G401 (cell line): ENCODE data around the gene TEX44. TPM values are rescaled to one million over a fixed set of nuclear protein-coding genes. Genes with fewer than 3 reads are reported as not detected.
A peak's percentile ranks its signal among the peaks of the same experiment; 100 is the strongest.
"Not testable (repeated sequence)": the region's sequence is repeated elsewhere in the genome, so short reads cannot be mapped to it uniquely, and the experiment has no call there.

ENCODE experiments used
- DNase-seq: peaks from one replicate; pipeline ENCODE4 v3.0.0-alpha.2; 2015; ENCODE audit warnings: low spot score
- in situ Hi-C: cut with HindIII; loops from 2 replicates; pipeline ENCODE4 v1.10.0; 2016; ENCODE audit warnings: low sequenced_read_pairs, mixed read lengths
- total RNA-seq: library from RNA; depleted of rRNA; stranded (reverse); fragments of >200 nt; shearing (Covaris generic); gene quantifications from 2 replicates; pipeline ENCODE4 v1.2.3, GENCODE V29; 2014

TEX44 gene
- total RNA-seq, 1 experiment from 2014 or later: not detected

DNA sequence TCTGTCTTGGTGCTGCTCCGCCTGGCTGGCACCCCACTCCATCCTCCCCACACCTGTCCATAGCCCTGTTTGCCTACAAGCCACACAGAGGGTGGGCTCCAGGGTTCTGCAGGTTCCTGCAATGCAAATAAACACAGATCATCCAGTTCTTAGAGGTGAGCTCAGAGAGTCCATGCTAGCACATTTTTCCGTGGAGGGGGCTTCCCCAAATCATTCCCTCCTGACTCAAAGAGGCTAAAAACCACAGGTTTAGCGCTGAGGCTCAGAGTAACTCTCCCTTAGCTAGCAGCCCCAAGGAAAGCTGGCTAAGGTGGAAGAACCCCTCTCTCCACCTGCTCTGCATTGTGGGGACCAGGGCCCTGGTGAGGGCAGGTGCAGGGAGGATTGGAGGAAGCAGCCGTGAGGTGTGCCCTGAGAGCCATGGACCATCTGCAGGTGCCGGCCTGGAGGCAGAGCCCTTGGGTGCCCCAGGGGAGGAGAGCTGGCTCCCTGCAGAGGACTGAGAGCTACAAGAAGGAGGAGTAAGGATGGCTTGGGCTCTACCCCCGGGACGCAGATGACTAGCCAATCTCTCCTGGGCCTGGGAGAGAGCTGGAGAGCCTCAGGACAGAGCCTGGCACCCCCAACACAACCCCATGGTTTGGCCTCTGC lies 23.8 kb upstream of the TEX44 start:
- in situ Hi-C loops: no loop called here

GRCh38 chr2:231570915-231571314 lies 21.7 kb upstream of the TEX44 start:
- DNase-seq, in situ Hi-C loops: not testable (repeated sequence)

More for the DNA sequence above, 23.8 kb upstream of the TEX44 start:
- DNase-seq: no peak

DNA sequence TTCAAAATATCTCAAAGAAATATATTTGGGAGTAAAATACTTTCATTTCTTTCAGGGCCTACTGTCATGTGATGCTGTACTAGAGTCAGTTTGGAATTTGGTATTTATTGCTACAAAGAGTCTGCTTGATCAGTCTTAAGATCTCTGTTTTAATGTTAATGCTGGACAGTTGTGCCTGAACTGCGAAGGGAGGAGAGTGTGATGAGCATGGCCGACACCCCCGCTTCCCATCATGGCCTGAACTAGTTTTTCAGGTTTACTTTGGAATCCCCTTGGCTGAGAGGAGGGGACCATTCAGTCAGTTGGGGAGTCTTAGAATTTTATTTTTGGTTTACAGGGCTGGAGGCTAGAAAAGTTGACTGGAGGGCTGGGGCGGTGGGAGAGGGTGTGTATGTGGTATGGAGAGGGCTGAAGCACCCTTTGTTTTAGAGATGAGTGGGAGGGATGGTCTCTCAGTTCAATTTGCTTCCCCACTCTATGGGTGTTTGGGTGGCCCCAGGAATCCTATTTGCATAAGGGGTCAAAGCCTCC lies 20.9 kb upstream of the TEX44 start:
- DNase-seq: no peak

DNA sequence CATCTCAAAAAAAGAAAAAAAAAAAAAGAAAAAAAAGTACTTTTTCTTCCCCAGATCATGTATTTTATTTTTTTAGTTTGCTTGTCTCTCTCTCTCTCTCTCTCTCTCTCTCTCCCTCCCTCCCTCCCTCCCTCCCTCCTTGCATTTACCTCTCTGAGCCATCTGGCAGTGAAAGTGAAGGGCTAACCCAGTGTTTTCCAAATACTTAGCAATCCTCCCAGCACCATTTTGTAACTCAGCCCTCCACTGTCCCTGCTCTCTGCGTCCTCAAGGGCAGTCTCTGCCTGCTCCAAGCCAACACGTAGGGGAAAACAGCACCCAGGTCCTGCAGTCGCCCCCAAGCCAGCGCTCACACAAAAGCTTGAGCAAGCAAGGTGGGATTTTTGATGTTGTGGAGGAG lies 19.6 kb upstream of the TEX44 start:
- in situ Hi-C loops: no loop called here
- DNase-seq: no peak

More for the DNA sequence above, 20.9 kb upstream of the TEX44 start:
- in situ Hi-C loops: no loop called here

DNA sequence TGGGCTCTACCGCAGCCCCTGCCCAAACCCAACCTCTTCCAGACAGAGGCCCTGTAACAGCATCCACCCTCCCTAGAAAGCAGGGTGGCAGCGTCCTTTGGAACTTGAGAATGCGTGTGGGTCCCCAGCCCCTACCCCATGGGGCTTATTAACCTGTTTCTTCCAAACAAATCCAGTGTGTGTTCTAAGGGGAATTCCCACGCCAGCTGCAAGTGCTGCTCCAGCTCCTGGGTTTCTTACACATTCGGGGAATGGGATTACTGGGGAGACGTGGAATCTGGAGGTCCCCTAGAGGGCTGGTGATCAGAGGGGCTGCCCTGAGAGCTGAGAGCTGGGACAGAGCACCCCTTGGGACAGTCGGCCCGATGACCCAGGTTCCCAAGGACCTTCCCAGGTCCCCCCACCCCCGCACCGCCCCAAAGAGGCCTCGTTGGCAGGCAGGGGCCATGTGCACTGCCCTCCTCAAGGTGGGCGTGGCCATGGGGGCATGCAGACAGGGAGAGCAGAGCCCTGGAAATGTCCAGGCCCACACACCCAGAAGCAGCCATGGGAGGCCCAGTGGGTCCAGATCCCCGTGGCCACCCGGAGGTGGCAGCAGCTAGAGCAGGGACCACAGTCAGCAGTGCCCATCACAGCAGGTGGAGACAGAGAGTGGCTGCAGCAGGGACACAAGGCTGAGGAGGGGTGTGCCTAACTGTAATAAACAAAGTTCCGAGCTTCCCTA lies 18.8 kb upstream of the TEX44 start:
- no peak for DNase-seq
- in situ Hi-C loops: no loop called here

- in situ Hi-C loops: no loop called here
Measured at GRCh38 chr2:231575612-231576256, 16.9 kb upstream of the TEX44 start.

DNA sequence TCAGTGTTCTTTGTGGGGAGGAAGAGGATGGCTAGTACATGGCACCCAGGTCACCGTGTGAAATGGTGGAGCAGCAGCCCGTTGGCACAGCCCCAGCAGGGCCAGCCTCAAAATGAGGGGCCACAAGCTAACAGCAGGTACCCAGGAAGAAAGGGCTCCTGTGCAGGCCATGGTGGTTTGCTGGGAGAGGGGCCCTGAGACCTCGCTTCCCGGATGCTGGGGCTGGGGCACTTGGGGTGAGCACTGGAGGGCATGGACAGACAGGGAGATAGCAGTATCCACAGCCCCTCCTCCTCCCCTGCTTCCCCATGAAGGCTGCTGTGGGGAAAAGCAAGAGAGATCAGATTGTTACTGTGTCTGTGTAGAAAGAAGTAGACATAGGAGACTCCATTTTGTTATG lies 16.2 kb upstream of the TEX44 start:
- in situ Hi-C loops: no loop called here

More at GRCh38 chr2:231575612-231576256, 16.9 kb upstream of the TEX44 start:
- DNase-seq: no peak

DNA sequence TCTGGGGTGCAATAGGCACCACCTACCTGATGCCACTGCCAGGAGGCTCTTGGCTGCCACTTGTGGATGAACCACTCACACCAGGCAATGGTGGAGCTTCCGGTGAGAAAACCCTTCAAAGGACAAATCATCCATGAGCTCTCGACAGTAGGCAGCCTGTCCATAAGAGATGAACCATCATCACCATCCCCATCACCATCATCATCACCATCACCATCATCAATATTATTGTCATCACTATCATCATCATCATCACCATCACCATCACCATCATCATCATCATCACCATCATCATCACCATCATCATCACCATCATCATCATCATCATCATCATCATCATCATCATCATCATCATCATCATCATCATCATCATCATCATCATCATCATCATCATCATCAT lies 14.0 kb upstream of the TEX44 start:
- DNase-seq: not testable (repeated sequence)

More for the DNA sequence above, 16.2 kb upstream of the TEX44 start:
- DNase-seq: no peak

GRCh38 chr2:231579560-231579959 lies 13.1 kb upstream of the TEX44 start:
- DNase-seq: no peak
- in situ Hi-C loops: no loop called here

More for the DNA sequence above, 14.0 kb upstream of the TEX44 start:
- in situ Hi-C loops: not testable (repeated sequence)

DNA sequence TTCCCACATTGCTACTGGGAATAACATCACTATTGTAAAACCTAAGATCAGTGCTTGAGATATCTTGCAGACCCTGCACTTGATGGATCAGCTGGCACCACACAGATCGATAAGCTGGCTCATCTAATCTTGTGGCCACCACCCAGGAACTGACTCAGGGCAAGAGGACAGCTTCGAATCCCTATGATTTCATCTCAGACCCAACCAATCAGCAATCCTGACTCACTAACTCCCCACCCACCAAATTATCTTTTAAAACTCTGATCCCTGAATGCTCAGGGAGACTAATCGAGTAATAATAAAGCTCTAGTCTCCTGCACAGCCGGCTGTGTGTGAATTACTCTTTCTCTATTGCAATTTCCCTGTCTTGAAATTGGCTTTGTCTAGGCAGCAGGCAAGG lies 11.3 kb upstream of the TEX44 start:
- no peak for DNase-seq
- in situ Hi-C loops: no loop called here

DNA sequence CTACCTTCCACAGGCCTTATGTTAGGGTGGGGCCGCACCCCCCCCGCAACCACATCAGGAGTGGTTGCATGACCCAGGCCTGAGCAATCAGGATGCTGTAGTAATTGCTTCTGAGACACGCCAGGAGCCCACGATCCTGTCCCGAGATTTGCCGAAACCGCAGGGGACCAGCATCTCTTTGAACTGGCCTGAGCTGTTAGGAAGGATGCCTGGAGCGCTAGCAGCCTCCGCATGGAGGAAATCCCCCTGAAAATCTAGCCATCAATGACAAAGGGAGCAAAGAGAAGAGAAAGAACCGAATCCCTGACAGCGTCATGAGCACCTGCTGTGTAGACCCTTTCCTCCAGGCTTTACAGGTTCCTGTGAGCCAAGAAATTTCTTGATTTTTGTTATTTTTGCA lies 8.7 kb upstream of the TEX44 start:
- DNase-seq: no peak
- in situ Hi-C loops: no loop called here

DNA sequence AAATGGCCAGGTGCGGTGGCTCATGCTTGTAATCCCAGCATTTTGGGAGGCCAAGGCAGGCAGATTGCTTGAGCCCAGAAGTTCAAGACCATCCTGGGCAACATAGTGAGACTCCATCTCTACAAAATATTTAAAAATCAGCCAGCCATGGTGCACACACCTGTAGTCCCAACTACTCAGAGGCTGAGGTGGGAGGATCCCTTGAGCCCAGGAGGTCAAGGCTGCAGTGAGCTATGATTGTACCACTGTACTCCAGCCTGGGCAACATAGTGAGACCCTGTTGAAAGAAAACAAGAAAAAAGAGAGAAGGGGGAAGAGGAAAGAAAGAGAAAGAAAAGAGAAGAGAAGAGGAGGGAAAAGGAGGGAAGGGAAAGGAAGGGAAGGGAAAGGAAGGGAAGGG lies 4.9 kb upstream of the TEX44 start:
- in situ Hi-C loops, DNase-seq: not testable (repeated sequence)

DNA sequence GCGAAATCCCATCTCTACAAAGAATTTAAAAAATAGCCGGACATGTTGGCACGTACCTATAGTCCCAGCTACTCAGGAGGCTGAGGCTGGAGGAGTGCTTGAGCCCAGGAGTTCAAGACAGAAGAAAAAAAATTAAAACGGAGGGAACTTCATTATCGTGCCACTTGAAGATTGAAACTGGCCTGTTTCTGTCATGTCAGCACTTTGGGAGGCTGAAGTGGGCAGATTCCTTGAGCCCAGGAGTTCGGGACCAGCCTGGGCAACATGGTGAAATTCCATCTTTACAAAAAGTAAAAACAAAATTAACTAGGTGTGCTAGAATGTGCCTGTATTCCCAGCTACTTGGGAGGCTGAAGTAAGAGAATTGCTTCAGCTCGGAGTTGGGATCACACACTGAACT lies 3.0 kb upstream of the TEX44 start:
- no peak for DNase-seq
- in situ Hi-C loops: no loop called here

GRCh38 chr2:231590614-231591013 lies 2.0 kb upstream of the TEX44 start:
- in situ Hi-C loops: no loop called here
- DNase-seq: no peak

GRCh38 chr2:231593666-231594065 lies 1.0 kb downstream of the TEX44 start:
- in situ Hi-C loops: no loop called here
- no peak for DNase-seq

- in situ Hi-C loops: no loop called here
- DNase-seq: peak; percentile 55
Measured at GRCh38 chr2:231597014-231597611, 4.4 kb downstream of the TEX44 start.

DNA sequence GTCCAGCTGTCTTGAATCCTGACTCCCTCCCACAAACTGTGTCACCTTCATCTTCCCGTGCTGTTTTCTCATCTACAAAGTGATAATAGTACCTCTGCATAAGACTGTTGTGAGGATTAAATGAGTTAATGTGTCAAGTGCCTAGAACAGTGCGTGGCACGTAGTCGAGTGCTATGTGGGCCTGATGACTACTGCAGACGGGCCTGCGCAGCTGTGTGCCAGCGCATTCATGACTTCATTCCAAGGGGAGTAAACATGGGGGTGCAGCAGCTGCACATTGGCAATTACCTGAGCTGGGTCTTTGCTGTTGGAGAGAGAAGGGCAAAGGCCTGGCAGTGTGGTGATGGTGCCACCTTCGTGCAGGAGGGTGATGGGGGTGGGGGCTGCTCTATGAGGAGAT lies 5.0 kb downstream of the TEX44 start:
- DNase-seq: no peak
- in situ Hi-C loops: no loop called here

DNA sequence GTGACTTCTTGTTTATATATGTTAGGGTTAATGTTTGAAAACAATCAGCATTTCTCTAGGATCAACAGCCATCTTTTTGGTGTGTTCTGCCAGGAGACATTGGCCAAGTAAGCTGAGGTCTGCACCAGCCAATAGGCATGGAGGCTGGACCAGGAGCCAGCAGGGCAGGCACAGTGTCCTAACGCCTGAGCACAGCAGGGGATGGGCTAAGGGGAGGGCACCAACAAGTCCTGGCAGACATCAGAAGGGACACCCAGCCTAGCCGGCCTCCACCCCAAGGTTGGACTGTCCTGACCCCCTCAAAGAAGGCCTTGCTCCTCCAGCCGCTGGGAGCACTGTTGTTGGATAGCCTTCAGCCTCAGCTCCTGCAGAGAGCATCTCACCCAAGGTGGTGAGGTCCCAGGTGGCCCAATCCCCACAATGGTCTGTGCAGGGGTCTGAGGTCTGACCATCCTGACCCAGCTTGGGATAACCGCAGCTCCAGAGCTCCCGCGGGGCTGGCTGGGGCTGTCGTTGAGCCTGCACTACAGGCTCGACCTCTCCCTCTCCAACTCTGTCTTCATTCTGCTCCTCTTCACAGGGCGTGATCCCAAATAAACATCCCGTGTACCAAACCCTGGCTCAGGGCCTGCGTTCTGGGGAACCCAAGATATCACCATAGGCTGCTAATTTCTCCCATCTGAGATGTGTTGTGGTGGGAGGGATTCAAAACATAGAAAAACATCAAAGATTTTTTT lies 8.1 kb downstream of the TEX44 start:
- no peak for DNase-seq
- in situ Hi-C loops: no loop called here
